OCI-LY7 (cell line): ENCODE results near the gene P3H3. TPM values are rescaled to one million over a fixed set of nuclear protein-coding genes. Genes with fewer than 3 reads are reported as not detected.

Source experiments
- BruUV-seq: library from RNA; stranded (reverse); fragments of 400-500 nt; replicated peaks from 2 replicates; lab custom pipeline; 2021; lab: Mats Ljungman, UMichigan
- CTCF ChIA-PET: fragments of 300-600 bp; sonication (Branson Sonifier 250); formaldehyde crosslinking; loops from one replicate; lab custom pipeline; 2022; ENCODE audit warnings: antibody characterized with exemption; ENCODE audit not compliant: unreplicated experiment; lab: Charles Lee
- POLR2A ChIA-PET: fragments of 300-600 bp; sonication (Branson Sonifier 250); formaldehyde crosslinking; loops from one replicate; lab custom pipeline; 2022; ENCODE audit warnings: antibody characterized with exemption; lab: Charles Lee
- DNase-seq: peaks from one replicate; pipeline ENCODE4 v3.0.0-alpha.2; 2015; ENCODE audit warnings: low spot score
- H2AFZ ChIP-seq: fragments of 200-600 bp; sonication (generic), shearing (Covaris generic); 2 replicates; pipeline ENCODE4 v1.6.1; 2014; ENCODE audit warnings: mild to moderate bottlenecking, antibody characterized with exemption, low read length, moderate library complexity
- H3K27ac ChIP-seq: fragments of 200-600 bp; sonication (generic); 2 replicates; pipeline ENCODE4 v1.5.1; 2014; ENCODE audit warnings: mixed run types, low read depth, mild to moderate bottlenecking, moderate library complexity, low read length, inconsistent platforms; ENCODE audit not compliant: poor library complexity, severe bottlenecking
- H3K36me3 ChIP-seq: fragments of 200-600 bp; sonication (generic); 2 replicates; pipeline ENCODE4 v1.6.1; 2014; ENCODE audit warnings: mild to moderate bottlenecking, antibody characterized with exemption, low read length, moderate library complexity, mixed read lengths; ENCODE audit not compliant: insufficient read depth
- H3K4me1 ChIP-seq: fragments of 200-600 bp; sonication (generic); 2 replicates; pipeline ENCODE4 v1.5.1; 2014; ENCODE audit warnings: mild to moderate bottlenecking, low read length; ENCODE audit not compliant: insufficient read depth, poor library complexity, severe bottlenecking
- H3K4me2 ChIP-seq: fragments of 200-600 bp; sonication (generic); 2 replicates; pipeline ENCODE4 v1.6.1; 2014; ENCODE audit warnings: mild to moderate bottlenecking, low read length
- H3K4me3 ChIP-seq: fragments of 200-600 bp; sonication (generic); 2 replicates; pipeline ENCODE4 v1.5.1; 2014; ENCODE audit warnings: mild to moderate bottlenecking, low read depth, low read length; ENCODE audit not compliant: poor library complexity, severe bottlenecking
- H3K79me2 ChIP-seq: fragments of 200-600 bp; sonication (generic); 2 replicates; pipeline ENCODE4 v1.6.1; 2016; ENCODE audit warnings: low read depth, mild to moderate bottlenecking, low read length, moderate library complexity, mixed read lengths; ENCODE audit not compliant: insufficient read depth
- H3K9me2 ChIP-seq: fragments of 200-600 bp; sonication (generic); 2 replicates; pipeline ENCODE4 v1.6.1; 2016; ENCODE audit warnings: mild to moderate bottlenecking, low read length, mixed read lengths; ENCODE audit not compliant: insufficient read depth
- H3K9me3 ChIP-seq: fragments of 200-600 bp; sonication (generic); 2 replicates; pipeline ENCODE4 v1.6.1; 2014; ENCODE audit warnings: mild to moderate bottlenecking, mixed run types, low read length, mixed read lengths
- H4K20me1 ChIP-seq: fragments of 200-600 bp; sonication (generic); 2 replicates; pipeline ENCODE4 v1.6.1; 2014; ENCODE audit warnings: mild to moderate bottlenecking, antibody characterized with exemption, low read length, moderate library complexity, mixed read lengths; ENCODE audit not compliant: insufficient read depth
- EZH2phosphoT487 ChIP-seq: fragments of 200-600 bp; sonication (generic); IDR thresholded peaks from 2 replicates; pipeline ENCODE4 v1.6.1; 2018; ENCODE audit warnings: low read depth, borderline replicate concordance, mild to moderate bottlenecking, mixed run types, antibody characterized with exemption, low read length, moderate library complexity, mixed read lengths
- intact Hi-C: fragments of 100-400 bp; cut with micrococcal nuclease; formaldehyde crosslinking; loops from one replicate; pipeline ENCODE4 v1.10.0; 2022; ENCODE audit not compliant: unreplicated experiment
- total RNA-seq, 2 experiments: library from RNA; depleted of rRNA in 1 of 2; stranded (reverse); fragments of >200 nt in 1 of 2; shearing (Covaris generic) in 1 of 2; gene quantifications; 2 replicates each; pipeline ENCODE4 v1.2.3, GENCODE V29; 2014 to 2022
- TF ChIP-seq, protein P1 (sequence below): fragments of 200-600 bp; sonication (generic); conservative IDR thresholded peaks from 2 replicates; pipeline ENCODE4 v1.5.1; 2014; ENCODE audit warnings: mild to moderate bottlenecking, antibody characterized with exemption, low read length, moderate library complexity, mixed read lengths

Gene P3H3
- total RNA-seq, 2 experiments from 2014 or later = 0.93 to 1.0 TPM

DNA sequence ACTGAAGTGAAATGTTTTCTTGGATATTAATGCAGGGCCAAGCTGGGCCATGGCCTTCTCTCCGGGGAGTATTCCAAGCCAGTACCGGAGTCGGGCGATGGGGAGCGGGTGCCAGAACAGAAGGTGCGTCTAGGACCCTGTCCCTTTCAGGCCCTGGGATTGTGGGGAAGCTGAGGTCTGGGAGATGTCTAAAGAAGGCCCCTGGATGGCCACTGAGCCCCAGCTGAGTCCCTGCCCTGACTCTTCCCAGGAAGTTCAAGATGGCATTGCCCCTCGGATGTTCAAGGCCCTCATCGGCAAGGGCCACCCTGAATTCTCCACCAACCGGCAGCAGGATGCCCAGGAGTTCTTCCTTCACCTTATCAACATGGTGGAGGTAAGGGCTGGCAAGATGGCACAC lies 31.9 kb downstream of the P3H3 start:
- no peak overlapping the region for H3K4me3 ChIP-seq
- POLR2A ChIA-PET = no interaction called here

DNA sequence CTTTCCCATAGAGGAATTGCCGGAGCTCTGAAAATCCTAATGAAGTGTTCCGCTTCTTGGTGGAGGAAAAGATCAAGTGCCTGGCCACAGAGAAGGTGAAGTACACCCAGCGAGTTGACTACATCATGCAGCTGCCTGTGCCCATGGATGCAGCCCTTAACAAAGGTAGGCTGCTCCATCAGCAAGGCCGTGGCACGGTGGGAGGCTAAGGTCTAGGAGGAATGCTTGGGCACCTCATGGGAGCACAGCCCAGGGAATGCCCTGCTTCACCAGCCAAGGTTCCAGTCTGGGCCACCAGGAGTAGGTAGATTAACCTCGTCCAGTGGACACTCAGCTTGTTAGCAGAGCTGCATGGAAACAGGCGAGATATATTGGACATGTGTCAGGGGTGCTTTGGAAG lies 32.7 kb downstream of the P3H3 start:
- DNase-seq = no peak
- CTCF ChIA-PET = no interaction called here
- Histone ChIP-seq H3K27ac (no peak overlapping the region), H3K4me3 (no peak overlapping the region), H3K4me2 (no peak overlapping the region), H3K79me2 (no peaks in the 10 kb centered on the region), H4K20me1 (no peaks in the 10 kb centered on the region), H3K9me3 (no peaks in the 10 kb centered on the region), H3K36me3 (peaks cover 95% of the 10 kb centered on the region), H2AFZ (no peak overlapping the region), H3K4me1 (no peaks in the 10 kb centered on the region), H3K9me2 (no peaks in the 10 kb centered on the region)
- TF ChIP-seq, protein P1, sequence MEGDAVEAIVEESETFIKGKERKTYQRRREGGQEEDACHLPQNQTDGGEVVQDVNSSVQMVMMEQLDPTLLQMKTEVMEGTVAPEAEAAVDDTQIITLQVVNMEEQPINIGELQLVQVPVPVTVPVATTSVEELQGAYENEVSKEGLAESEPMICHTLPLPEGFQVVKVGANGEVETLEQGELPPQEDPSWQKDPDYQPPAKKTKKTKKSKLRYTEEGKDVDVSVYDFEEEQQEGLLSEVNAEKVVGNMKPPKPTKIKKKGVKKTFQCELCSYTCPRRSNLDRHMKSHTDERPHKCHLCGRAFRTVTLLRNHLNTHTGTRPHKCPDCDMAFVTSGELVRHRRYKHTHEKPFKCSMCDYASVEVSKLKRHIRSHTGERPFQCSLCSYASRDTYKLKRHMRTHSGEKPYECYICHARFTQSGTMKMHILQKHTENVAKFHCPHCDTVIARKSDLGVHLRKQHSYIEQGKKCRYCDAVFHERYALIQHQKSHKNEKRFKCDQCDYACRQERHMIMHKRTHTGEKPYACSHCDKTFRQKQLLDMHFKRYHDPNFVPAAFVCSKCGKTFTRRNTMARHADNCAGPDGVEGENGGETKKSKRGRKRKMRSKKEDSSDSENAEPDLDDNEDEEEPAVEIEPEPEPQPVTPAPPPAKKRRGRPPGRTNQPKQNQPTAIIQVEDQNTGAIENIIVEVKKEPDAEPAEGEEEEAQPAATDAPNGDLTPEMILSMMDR = no peak
- TF ChIP-seq EZH2phosphoT487 = no peak
- POLR2A ChIA-PET = interaction anchor here (1.4 kb wide), 1 partner anchor 9 kb away, joined by 4 read pairs; the partner anchor contains the start of genes CDCA3 and USP5
- intact Hi-C loops = no loop called here
- BruUV-seq = no TSS peak

More for the DNA sequence above, 31.9 kb downstream of the P3H3 start:
- no peaks in the 10 kb centered on the region for H4K20me1 ChIP-seq
- H3K9me2 ChIP-seq = no peaks in the 10 kb centered on the region
- no peak overlapping the region for H3K4me2 ChIP-seq
- peaks cover 95% of the 10 kb centered on the region for H3K36me3 ChIP-seq
- H3K27ac ChIP-seq = no peak overlapping the region
- CTCF ChIA-PET = interaction anchor here (0.5 kb wide), 1 partner anchor 160 kb away, joined by 14 read pairs; no protein-coding TSS in a partner anchor
- no peaks in the 10 kb centered on the region for H3K4me1 ChIP-seq
- no TSS peak for BruUV-seq
- DNase-seq = no peak
- TF ChIP-seq EZH2phosphoT487 = no peak
- TF ChIP-seq, protein P1 = no peak
- H3K9me3 ChIP-seq = no peaks in the 10 kb centered on the region
- H3K79me2 ChIP-seq = peaks cover under 1% of the 10 kb centered on the region; the same call in 1 of the 2 replicates
- no peak overlapping the region for H2AFZ ChIP-seq
- intact Hi-C loops = no loop called here

DNA sequence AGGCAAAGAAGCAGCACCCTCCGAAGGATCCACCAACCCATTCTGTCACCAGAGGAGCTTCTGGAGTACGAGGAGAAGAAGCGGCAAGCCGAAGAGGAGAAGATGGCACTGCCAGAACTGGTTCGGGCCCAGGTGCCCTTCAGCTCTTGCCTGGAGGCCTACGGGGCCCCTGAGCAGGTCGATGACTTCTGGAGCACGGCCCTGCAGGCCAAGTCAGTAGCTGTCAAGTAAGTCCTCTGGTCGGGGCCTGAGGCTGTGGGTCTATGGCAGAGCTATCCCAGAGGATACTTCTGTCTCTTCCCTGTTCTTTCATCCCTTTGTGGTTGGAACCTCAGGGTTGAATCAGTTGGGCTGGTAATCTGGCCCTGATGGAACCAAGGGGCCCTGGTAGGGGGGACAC lies 33.2 kb downstream of the P3H3 start:
- no peak for DNase-seq
- ChIA-PET CTCF (no interaction called here), POLR2A (interaction anchor here (1.4 kb wide), 1 partner anchor 10 kb away, joined by 4 read pairs; the partner anchor contains the start of genes CDCA3 and USP5)
- TF ChIP-seq, protein P1 = no peak
- TF ChIP-seq EZH2phosphoT487 = no peak
- H3K9me2 ChIP-seq = no peaks in the 10 kb centered on the region
- H3K79me2 ChIP-seq = no peaks in the 10 kb centered on the region
- H2AFZ ChIP-seq = no peak overlapping the region
- H3K4me3 ChIP-seq = no peak overlapping the region
- H3K4me2 ChIP-seq = no peak overlapping the region
- H3K27ac ChIP-seq = no peak overlapping the region
- no peaks in the 10 kb centered on the region for H3K9me3 ChIP-seq
- H3K4me1 ChIP-seq = peaks cover 2% of the 10 kb centered on the region
- peaks cover 95% of the 10 kb centered on the region for H3K36me3 ChIP-seq
- intact Hi-C loops = no loop called here
- H4K20me1 ChIP-seq = no peaks in the 10 kb centered on the region
- BruUV-seq = no TSS peak
